ENCODE results near the gene ZNF691. TPM values are rescaled to one million over a fixed set of nuclear protein-coding genes. Genes with fewer than 3 reads are reported as not detected.
"Not testable (repeated sequence)": the region's sequence is repeated elsewhere in the genome, so short reads cannot be mapped to it uniquely, and the experiment has no call there.

The ZNF691 gene
- total RNA-seq, 2 donors from 2014 or later = 6.7 to 12.9 TPM

DNA sequence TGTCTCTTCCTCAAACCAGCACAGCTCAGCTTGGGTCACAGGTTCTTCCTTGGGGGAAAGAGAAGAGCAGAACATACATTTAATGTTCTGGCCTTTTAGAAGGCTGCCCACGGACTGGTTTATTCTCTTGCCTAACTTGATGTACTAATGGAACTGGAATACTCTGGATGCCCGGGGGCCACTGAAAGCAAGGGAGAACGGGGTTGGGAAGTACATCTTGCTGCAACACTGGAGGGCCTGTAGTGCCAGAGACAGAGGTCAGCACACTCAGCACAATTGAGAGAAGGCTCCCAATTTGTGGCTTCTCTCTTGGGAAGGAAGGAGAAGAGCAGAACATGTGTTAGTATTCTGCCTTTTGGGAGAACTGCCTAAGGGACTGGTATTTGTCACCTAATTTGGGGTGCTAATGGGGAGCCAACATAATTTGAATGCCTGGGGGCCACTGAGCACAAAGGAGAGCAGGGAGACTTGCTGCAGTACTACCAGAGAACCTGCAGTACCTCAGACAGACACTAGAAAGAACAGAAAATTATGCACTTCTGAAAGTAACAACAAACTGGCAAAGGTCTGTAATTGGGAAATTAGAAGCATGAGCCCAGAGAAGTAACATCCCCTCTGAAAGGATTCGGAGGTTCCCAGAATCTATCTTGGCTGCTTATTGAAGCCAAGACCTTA, 14.1 kb downstream of the ZNF691 start:
- Histone ChIP-seq H3K4me3 (no peak overlapping the region), H3K36me3 (replicated peaks in 1 of 2; ENCODE audit: insufficient read depth in 1 of 2, low read depth in 2 of 2) (no peaks in the 10 kb centered on the region), H3K27me3 (no peaks in the 10 kb centered on the region), H3K4me1 (no peaks in the 10 kb centered on the region), H3K27ac (no peak overlapping the region), H3K9me3 (peaks cover 0 to 13% (median 0%) of the 10 kb centered on the region in 3 donors)
- intact Hi-C loops (cut with DNase I) = no loop called here
- TF ChIP-seq POLR2A (IDR thresholded peaks at IDR 0.05) = no peak
- TF ChIP-seq, protein P1, sequence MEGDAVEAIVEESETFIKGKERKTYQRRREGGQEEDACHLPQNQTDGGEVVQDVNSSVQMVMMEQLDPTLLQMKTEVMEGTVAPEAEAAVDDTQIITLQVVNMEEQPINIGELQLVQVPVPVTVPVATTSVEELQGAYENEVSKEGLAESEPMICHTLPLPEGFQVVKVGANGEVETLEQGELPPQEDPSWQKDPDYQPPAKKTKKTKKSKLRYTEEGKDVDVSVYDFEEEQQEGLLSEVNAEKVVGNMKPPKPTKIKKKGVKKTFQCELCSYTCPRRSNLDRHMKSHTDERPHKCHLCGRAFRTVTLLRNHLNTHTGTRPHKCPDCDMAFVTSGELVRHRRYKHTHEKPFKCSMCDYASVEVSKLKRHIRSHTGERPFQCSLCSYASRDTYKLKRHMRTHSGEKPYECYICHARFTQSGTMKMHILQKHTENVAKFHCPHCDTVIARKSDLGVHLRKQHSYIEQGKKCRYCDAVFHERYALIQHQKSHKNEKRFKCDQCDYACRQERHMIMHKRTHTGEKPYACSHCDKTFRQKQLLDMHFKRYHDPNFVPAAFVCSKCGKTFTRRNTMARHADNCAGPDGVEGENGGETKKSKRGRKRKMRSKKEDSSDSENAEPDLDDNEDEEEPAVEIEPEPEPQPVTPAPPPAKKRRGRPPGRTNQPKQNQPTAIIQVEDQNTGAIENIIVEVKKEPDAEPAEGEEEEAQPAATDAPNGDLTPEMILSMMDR (IDR thresholded peaks at IDR 0.05) = no peak
- 60 to 63% methylated on average over 4 of the region's 4 CpGs for WGBS, 2 donors
- DNase-seq (no peak), ATAC-seq (no peak)

DNA sequence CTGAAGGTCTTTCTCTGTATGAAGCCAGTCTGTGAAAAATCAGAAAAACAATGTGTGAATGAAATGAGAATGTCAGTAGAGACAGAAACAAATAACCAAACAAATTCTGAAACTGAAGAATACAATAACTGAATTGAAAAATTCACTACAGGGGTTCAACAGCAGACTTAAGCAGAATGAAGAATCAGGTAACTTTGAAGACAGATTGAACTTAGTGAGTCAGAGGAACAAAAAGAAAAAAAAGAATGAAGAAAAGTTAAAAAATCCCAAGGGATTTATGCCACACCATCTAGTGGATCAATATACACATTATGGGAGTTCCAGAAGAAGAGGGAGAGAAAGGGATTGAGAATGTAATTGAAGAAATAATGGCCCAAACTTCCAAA, 14.6 kb downstream of the ZNF691 start:
- no peak overlapping the region for H3K27ac ChIP-seq
- H3K36me3 ChIP-seq (replicated peaks in 1 of 2; ENCODE audit: insufficient read depth in 1 of 2, low read depth in 2 of 2) = no peaks in the 10 kb centered on the region
- DNase-seq = no peak
- no peaks in the 10 kb centered on the region for H3K27me3 ChIP-seq
- no peak for ATAC-seq
- no peak for TF ChIP-seq POLR2A (IDR thresholded peaks at IDR 0.05)
- TF ChIP-seq, protein P1 (IDR thresholded peaks at IDR 0.05) = no peak
- no peaks in the 10 kb centered on the region for H3K4me1 ChIP-seq
- H3K9me3 ChIP-seq = peaks cover 0 to 13% (median 0%) of the 10 kb centered on the region in 3 donors
- intact Hi-C loops (cut with DNase I) = no loop called here
- no peak overlapping the region for H3K4me3 ChIP-seq

DNA sequence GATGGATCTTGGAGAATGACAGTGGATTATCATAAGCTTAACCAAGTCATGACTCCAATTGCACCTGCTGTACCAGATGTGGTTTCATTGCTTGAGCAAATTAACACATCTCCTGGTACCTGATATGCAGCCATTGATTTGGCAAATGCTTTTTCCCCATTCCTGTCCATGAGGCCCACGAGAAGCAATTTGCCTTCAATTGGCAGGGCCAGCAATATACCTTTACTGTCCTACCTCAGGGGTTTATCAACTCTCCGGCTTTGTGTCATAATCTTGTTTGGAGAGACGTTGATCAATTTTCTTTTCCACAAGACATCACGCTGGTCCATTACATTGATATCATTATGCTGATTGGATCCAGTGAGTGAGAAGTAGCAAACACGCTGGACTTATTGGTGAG, 20.1 kb downstream of the ZNF691 start:
- Histone ChIP-seq H3K36me3 (replicated peaks in 1 of 2; ENCODE audit: insufficient read depth in 1 of 2, low read depth in 2 of 2) (no peaks in the 10 kb centered on the region), H3K9me3 (no peaks in the 10 kb centered on the region), H3K4me3 (no peak overlapping the region), H3K4me1 (no peaks in the 10 kb centered on the region), H3K27me3 (no peaks in the 10 kb centered on the region), H3K27ac (no peak overlapping the region)
- ATAC-seq (no peak), DNase-seq (no peak)
- 70 to 72% methylated on average over 5 of the region's 5 CpGs for WGBS, 2 donors
- intact Hi-C loops (cut with DNase I) = no loop called here
- TF ChIP-seq, protein P1 (IDR thresholded peaks at IDR 0.05) = no peak
- TF ChIP-seq POLR2A (IDR thresholded peaks at IDR 0.05) = no peak

DNA sequence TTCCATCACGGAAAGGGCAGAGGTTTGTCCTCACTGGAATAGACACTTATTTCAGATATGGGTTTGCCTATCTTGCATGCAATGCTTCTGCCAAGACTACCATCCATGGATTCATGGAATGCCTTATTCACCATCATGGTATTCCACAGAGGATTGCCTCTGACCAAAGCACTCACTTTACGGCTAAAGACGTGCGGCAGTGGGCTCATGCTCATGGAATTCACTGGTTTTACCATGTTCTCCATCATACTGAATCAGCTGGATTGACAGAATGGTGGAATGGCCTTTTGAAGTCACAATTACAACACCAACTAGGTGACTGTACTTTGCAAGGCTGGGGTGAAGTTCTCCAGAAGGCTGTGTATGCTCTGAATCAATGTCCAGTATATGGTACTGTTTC, 22.1 kb downstream of the ZNF691 start:
- H3K4me3 ChIP-seq; intact Hi-C loops (cut with DNase I); H3K9me3 ChIP-seq; H3K27ac ChIP-seq; H3K4me1 ChIP-seq; H3K27me3 ChIP-seq; DNase-seq; H3K36me3 ChIP-seq (replicated peaks in 1 of 2; ENCODE audit: insufficient read depth in 1 of 2, low read depth in 2 of 2); ATAC-seq: not testable (repeated sequence)
- WGBS, 2 donors = 70% methylated on average over 4 of the region's 4 CpGs

DNA sequence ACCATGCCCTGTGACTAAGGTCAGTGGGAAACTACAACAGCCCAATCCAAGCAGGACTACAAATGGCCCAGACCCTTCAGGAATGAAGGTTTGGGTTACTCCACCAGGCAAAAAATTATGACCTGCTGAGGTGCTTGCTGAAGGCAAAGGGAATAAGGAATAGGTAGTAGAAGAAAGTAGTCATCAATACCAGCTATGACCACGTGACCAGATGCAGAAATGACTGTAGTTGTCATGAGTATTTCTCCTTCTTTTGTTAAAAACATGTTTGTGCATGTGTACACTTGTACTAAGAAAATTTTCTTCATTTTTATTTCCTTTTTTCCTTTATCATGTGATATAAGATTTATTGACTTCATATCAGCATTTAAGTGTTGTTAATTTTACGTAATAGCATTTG, 22.8 kb downstream of the ZNF691 start:
- WGBS, 2 donors = 65 to 68% methylated on average over 2 of the region's 2 CpGs
- H3K4me1 ChIP-seq; H3K27me3 ChIP-seq; H3K27ac ChIP-seq; ATAC-seq; intact Hi-C loops (cut with DNase I); H3K36me3 ChIP-seq (replicated peaks in 1 of 2; ENCODE audit: insufficient read depth in 1 of 2, low read depth in 2 of 2); H3K9me3 ChIP-seq; DNase-seq; H3K4me3 ChIP-seq: not testable (repeated sequence)

DNA sequence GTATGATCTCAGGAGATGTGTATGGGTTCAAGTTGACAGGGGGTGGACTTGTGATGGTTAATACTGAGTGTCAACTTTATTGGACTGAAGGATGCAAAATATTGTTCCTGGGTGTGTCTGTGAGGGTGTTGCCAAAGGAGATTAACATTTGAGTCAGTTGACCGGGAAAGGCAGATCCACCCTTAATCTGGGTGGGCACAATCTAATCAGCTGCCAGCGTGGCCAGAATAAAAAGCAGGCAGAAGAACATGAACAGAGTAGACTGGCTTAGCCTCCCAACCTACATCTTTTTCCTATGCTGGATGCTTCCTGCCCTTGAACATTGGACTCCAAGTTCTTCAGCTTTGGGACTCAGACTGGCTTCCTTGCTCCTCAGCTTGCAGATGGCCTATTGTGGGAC, 23.3 kb downstream of the ZNF691 start:
- H3K36me3 ChIP-seq (replicated peaks in 1 of 2; ENCODE audit: insufficient read depth in 1 of 2, low read depth in 2 of 2); H3K4me1 ChIP-seq; H3K27me3 ChIP-seq; DNase-seq; intact Hi-C loops (cut with DNase I); H3K27ac ChIP-seq; H3K4me3 ChIP-seq; H3K9me3 ChIP-seq; ATAC-seq: not testable (repeated sequence)
- WGBS, 2 donors = 83 to 88% methylated on average over 2 of the region's 2 CpGs

DNA sequence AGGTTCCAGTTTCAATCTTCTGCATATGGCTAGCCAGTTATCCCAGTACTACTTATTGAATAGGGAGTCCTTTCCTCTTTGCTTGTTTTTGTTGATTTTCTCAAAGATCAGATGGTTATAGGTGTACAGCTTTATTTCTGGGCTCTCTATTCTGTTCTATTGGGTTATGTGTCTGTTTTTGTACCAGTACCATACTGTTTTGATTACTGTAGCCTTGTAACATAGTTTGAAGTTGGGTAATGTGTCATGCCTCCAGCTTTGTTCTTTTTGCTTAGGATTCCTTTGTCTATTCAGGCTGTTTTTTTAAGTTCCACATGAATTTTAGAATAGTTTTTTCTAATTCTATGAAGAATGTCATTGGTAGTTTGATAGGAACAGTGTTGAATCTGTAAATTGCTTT, 26.7 kb downstream of the ZNF691 start:
- H3K9me3 ChIP-seq; H3K36me3 ChIP-seq (replicated peaks in 1 of 2; ENCODE audit: insufficient read depth in 1 of 2, low read depth in 2 of 2); H3K27ac ChIP-seq; H3K27me3 ChIP-seq; H3K4me1 ChIP-seq; H3K4me3 ChIP-seq; intact Hi-C loops (cut with DNase I); DNase-seq; ATAC-seq: not testable (repeated sequence)

All from body of pancreas (tissue), 4 donors.